ENCODE measurements around the gene PUDP. TPM values are rescaled to one million over a fixed set of nuclear protein-coding genes. Genes with fewer than 3 reads are reported as not detected.

The PUDP gene
- total RNA-seq, 2 donors from 2014 or later = 14.8 to 17.6 TPM

Small RNA genes lying within 50 kb of the gene (microRNA-seq; reads per million reads assigned to microRNA genes)
- not detected for gene MIR4767

Small RNA genes lying within 50 kb of the gene (small RNA-seq; reads per million reads assigned to genes)
- 0 to 0.10 reads per million in 2 donors for gene MIR4767

Other genes starting within 250 kb of the PUDP start
- gene STS, start 441 bp downstream of the PUDP start, total RNA-seq = 1 to 10 TPM; 9.8 to 10.0 TPM